Measurements from ENCODE around the gene SNX20. TPM values are rescaled to one million over a fixed set of nuclear protein-coding genes. Genes with fewer than 3 reads are reported as not detected.
A peak's percentile ranks its signal among the peaks of the same experiment; 100 is the strongest.

The SNX20 gene
- total and polyA plus RNA-seq, 2 of the 13 experiments (the other 11 are each of a cell fraction or from before 2014, with no cell fraction given): not detected

- TF ChIP-seq SRSF1 (optimal IDR thresholded peaks at IDR 0.05; ENCODE audit: low read depth, low read length) (peak; percentile 15), ZNF772 (CRISPR knock-in tag; IDR thresholded peaks at IDR 0.05) (0 out of 2 replicates have a peak, but pooled peaks have one; percentile 16), SRSF4 (IDR thresholded peaks at IDR 0.05; ENCODE audit: low read depth, low read length, poor library complexity, severe bottlenecking) (peak; percentile 34), RBM22 (optimal IDR thresholded peaks at IDR 0.05; ENCODE audit: low read length) (peak; percentile 86), MBD4 (IDR thresholded peaks at IDR 0.05; ENCODE audit: borderline replicate concordance, low read length) (peak; percentile 38), JUN (CRISPR knock-in tag; IDR thresholded peaks at IDR 0.05) (no peak)
Observed at GRCh38 chr16:50638816-50639670, 42.1 kb downstream of the SNX20 start (continued).

DNA sequence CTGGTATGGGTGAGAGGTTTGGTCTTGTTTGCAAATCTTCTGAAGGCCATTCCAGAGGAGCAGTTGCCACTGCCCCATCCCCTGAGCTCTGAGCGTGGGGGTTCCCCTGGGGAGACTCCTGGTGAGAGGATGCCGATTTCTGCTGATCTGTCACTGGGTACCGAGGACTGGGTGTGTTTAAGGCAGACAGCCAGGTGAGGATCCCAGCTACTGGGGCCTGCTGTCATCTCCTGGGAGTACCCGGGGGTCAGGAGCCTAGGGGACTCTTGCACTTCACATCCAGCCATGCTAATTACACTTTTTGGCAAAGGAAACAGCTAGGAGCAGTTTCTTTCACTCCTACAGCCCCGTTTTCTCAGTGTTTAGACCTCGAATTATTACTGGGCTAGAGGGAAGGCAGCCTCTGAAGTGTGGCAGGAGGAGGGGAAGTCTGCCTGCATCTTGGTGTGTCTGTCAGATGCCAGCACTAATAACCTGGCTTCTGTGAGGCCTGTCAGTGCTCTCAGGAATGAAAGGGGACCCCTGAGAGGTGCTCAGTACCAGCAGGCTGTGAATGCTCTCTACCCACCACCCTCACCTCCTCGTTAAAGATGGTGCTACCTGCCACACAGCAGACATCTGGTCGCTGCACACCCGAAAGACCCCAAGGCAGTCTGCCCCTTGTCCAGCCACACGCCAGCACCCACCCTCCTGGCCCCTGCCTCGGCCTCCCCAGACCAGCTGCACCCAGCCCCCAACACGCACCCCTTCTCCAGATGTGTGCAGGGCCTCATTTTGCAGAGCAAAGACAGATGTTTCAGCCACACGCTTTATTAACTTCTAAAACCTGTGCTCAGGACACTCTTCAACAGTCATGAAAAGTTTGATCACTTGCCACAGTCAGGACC is 43.2 kb downstream of the SNX20 start:
- peaks cover 30% of the 10 kb centered on the region for H4K20me1 ChIP-seq (ENCODE audit: insufficient read depth, low read length)
- BruUV-seq (replicated peaks): no TSS peak
- no peaks in the 10 kb centered on the region for H3K27me3 ChIP-seq (ENCODE audit: control insufficient read depth in 1 of 2, insufficient read depth in 2 of 2, low read length in 2 of 2)
- H3K79me2 ChIP-seq (ENCODE audit: insufficient read depth, low read length): no peaks in the 10 kb centered on the region
- 86% methylated on average over 13 of the region's 13 CpGs for WGBS (ENCODE audit: low lambda C conversion rate)
- ChIA-PET POLR2A (no interaction called here), CTCF (ENCODE audit: low intra/inter-chr PET ratio, low total read pairs) (no interaction called here)
- ATAC-seq (no peak; the same call in 2 of the 3 replicates), DNase-seq (ENCODE audit: low spot score) (no peak), FAIRE-seq (no peak)
- no peak overlapping the region for H3K4me3 ChIP-seq (replicated peaks in 1 of 3; ENCODE audit: insufficient read depth in 1 of 3, low read depth in 2 of 3, low read length in 3 of 3)
- H2AFZ ChIP-seq (ENCODE audit: low read length): no peak overlapping the region
- peaks cover 15% of the 10 kb centered on the region for H3K4me1 ChIP-seq (ENCODE audit: insufficient read depth, low read length)
- H3K36me3 ChIP-seq (replicated peaks in 1 of 2; ENCODE audit: control insufficient read depth in 1 of 2, insufficient read depth in 2 of 2, low read length in 2 of 2): peaks cover 4 to 15% of the 10 kb centered on the region in 2 experiments
- intact Hi-C loops (cut with micrococcal nuclease; ENCODE audit: unreplicated experiment) (no loop called here), in situ Hi-C loops (cut with HindIII; ENCODE audit: extremely low pct_ligation_motif_present, low pct_unique_long_range_greater_than_20kb) (no loop called here)
- H3K4me2 ChIP-seq (ENCODE audit: low read depth, low read length): no peak overlapping the region
- H3K27ac ChIP-seq (ENCODE audit: extremely low read length, insufficient read depth, low read length): no peak overlapping the region
- H3K9ac ChIP-seq (ENCODE audit: insufficient read depth, low read depth, low read length): no peak overlapping the region
- no peaks in the 10 kb centered on the region for H3K9me3 ChIP-seq (ENCODE audit: low read length)
- TF ChIP-seq YY1 (IDR thresholded peaks at IDR 0.05; ENCODE audit: insufficient read depth, insufficient replicate concordance, low read depth, low read length): no peak
- no peak for TF ChIP-seq JUN (CRISPR knock-in tag; IDR thresholded peaks at IDR 0.05)
- no peak for TF ChIP-seq FLYWCH1 (CRISPR knock-in tag; IDR thresholded peaks at IDR 0.05)
- no peak for TF ChIP-seq AFF4 (CRISPR knock-in tag; IDR thresholded peaks at IDR 0.05)
- TF ChIP-seq ZNF430 (CRISPR knock-in tag; IDR thresholded peaks at IDR 0.05): no peak
- TF ChIP-seq ZNF644 (CRISPR knock-in tag; IDR thresholded peaks at IDR 0.05; ENCODE audit: low read depth): no peak
- no peak for TF ChIP-seq ZNF7 (CRISPR knock-in tag; IDR thresholded peaks at IDR 0.05)
- TF ChIP-seq, protein P1, sequence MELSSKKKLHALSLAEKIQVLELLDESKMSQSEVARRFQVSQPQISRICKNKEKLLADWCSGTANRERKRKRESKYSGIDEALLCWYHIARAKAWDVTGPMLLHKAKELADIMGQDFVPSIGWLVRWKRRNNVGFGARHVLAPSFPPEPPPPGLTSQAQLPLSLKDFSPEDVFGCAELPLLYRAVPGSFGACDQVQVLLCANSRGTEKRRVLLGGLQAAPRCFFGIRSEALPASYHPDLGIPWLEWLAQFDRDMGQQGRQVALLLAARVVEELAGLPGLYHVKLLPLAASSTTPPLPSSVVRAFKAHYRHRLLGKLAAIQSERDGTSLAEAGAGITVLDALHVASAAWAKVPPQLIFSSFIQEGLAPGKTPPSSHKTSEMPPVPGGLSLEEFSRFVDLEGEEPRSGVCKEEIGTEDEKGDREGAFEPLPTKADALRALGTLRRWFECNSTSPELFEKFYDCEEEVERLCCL (CRISPR knock-in tag; IDR thresholded peaks at IDR 0.05; ENCODE audit: borderline replicate concordance): no peak
- TF ChIP-seq ZMAT3 (CRISPR knock-in tag; conservative IDR thresholded peaks at IDR 0.05): no peak
- no peak for TF ChIP-seq ZSCAN25 (CRISPR knock-in tag; IDR thresholded peaks at IDR 0.05)
- TF ChIP-seq AGO1 (IDR thresholded peaks at IDR 0.05; ENCODE audit: low read depth, low read length, poor library complexity, severe bottlenecking): peak; percentile 79

Measured in HepG2 (cell line).